Measurements from ENCODE around the gene PTPN5. TPM values are rescaled to one million over a fixed set of nuclear protein-coding genes. Genes with fewer than 3 reads are reported as not detected.

Gene PTPN5
- total and polyA plus RNA-seq, 9 donors = 0.43 to 9.5 (median 1.5) TPM

GRCh38 chr11:18752502-18752901 is 39.1 kb downstream of the PTPN5 start:
- H3K4me3 ChIP-seq = no peak overlapping the region
- no peaks in the 10 kb centered on the region for H3K36me3 ChIP-seq
- TF ChIP-seq EP300 (IDR thresholded peaks at IDR 0.05) (no peak), POLR2A (IDR thresholded peaks at IDR 0.05) (no peak), CTCF (IDR thresholded peaks at IDR 0.05) (no peak)
- H3K27ac ChIP-seq = no peak overlapping the region
- intact Hi-C loops (cut with DNase I) = no loop called here
- no peak for DNase-seq
- WGBS, 3 donors = 7 to 32% (median 9%) methylated on average over 3 of the region's 3 CpGs
- no peaks in the 10 kb centered on the region for H3K27me3 ChIP-seq
- no peaks in the 10 kb centered on the region for H3K9me3 ChIP-seq
- H3K4me1 ChIP-seq (ENCODE audit: insufficient read depth) = peaks cover 3% of the 10 kb centered on the region

GRCh38 chr11:18750944-18751343 is 40.7 kb downstream of the PTPN5 start:
- no peak for DNase-seq
- WGBS, 3 donors = 77 to 95% (median 94%) methylated on average over 3 of the region's 3 CpGs
- no peak overlapping the region for H3K27ac ChIP-seq
- no peaks in the 10 kb centered on the region for H3K27me3 ChIP-seq
- intact Hi-C loops (cut with DNase I) = no loop called here
- H3K4me1 ChIP-seq (ENCODE audit: insufficient read depth) = no peaks in the 10 kb centered on the region
- TF ChIP-seq EP300 (IDR thresholded peaks at IDR 0.05) (no peak), CTCF (IDR thresholded peaks at IDR 0.05) (no peak), POLR2A (IDR thresholded peaks at IDR 0.05) (no peak)
- no peaks in the 10 kb centered on the region for H3K9me3 ChIP-seq
- no peak overlapping the region for H3K4me3 ChIP-seq
- no peaks in the 10 kb centered on the region for H3K36me3 ChIP-seq

GRCh38 chr11:18749681-18750319 is 41.8 kb downstream of the PTPN5 start:
- 61 to 69% (median 67%) methylated on average over 12 of the region's 12 CpGs for WGBS, 3 donors
- Histone ChIP-seq H3K9me3 (no peaks in the 10 kb centered on the region), H3K4me1 (ENCODE audit: insufficient read depth) (no peaks in the 10 kb centered on the region), H3K4me3 (no peak overlapping the region), H3K36me3 (no peaks in the 10 kb centered on the region), H3K27ac (no peak overlapping the region), H3K27me3 (no peaks in the 10 kb centered on the region)
- intact Hi-C loops (cut with DNase I) = loop anchor here in 1 of 4 donors (10.0 kb wide), 1 partner anchor 975 kb away; no protein-coding TSS in a partner anchor
- TF ChIP-seq CTCF (IDR thresholded peaks at IDR 0.05) (no peak), EP300 (IDR thresholded peaks at IDR 0.05) (no peak), POLR2A (IDR thresholded peaks at IDR 0.05) (no peak)
- peak in 2 of 5 donors; percentile 40 to 60 for DNase-seq

- no peak overlapping the region for H3K4me3 ChIP-seq
- no peaks in the 10 kb centered on the region for H3K9me3 ChIP-seq
- intact Hi-C loops (cut with DNase I) = loop anchor here in 1 of 4 donors (10.0 kb wide), 1 partner anchor 976 kb away; no protein-coding TSS in a partner anchor
- no peaks in the 10 kb centered on the region for H3K36me3 ChIP-seq
- no peak overlapping the region for H3K27ac ChIP-seq
- TF ChIP-seq POLR2A (IDR thresholded peaks at IDR 0.05) = no peak
- TF ChIP-seq CTCF (IDR thresholded peaks at IDR 0.05) = no peak
- TF ChIP-seq EP300 (IDR thresholded peaks at IDR 0.05) = no peak
- 85 to 92% (median 91%) methylated on average over 13 of the region's 13 CpGs for WGBS, 3 donors
- no peaks in the 10 kb centered on the region for H3K4me1 ChIP-seq (ENCODE audit: insufficient read depth)
- no peak for DNase-seq
- H3K27me3 ChIP-seq = no peaks in the 10 kb centered on the region
These were observed 42.7 kb downstream of the PTPN5 start for GRCh38 chr11:18748766-18749365.

All from ovary (tissue), 9 donors.